Kidney (tissue), 14 donors: ENCODE results near the gene DHTKD1. TPM values are rescaled to one million over a fixed set of nuclear protein-coding genes. Genes with fewer than 3 reads are reported as not detected.
A peak's percentile ranks its signal among the peaks of the same experiment; 100 is the strongest.

Experiments used
- DNase-seq, 5 donors: peaks; one replicate each; pipeline ENCODE4 v3.0.0-alpha.2; 2013 to 2020
- FAIRE-seq: peaks from 2 replicates; lab custom pipeline; 2012; peaks lifted over from hg19 to GRCh38; lab: Jason Lieb, UNC
- H3K27ac ChIP-seq, 2 donors: one replicate each; pipeline ENCODE4 v1.7.0; 2013; ENCODE audit warnings: low read depth in 2 of 2, low read length in 2 of 2, inconsistent platforms in 1 of 2
- H3K27me3 ChIP-seq: one replicate; pipeline ENCODE4 v1.7.1; 2013; ENCODE audit warnings: low read length, inconsistent platforms; ENCODE audit not compliant: control insufficient read depth, insufficient read depth
- H3K36me3 ChIP-seq, 3 donors: one replicate each; pipeline versions ENCODE4 v1.7.0 to v1.7.1; 2013; ENCODE audit warnings: low read length in 3 of 3, control low read depth in 1 of 3, inconsistent platforms in 1 of 3; ENCODE audit not compliant: insufficient read depth in 3 of 3, control insufficient read depth in 2 of 3
- H3K4me1 ChIP-seq, 3 donors: one replicate each; pipeline versions ENCODE4 v1.7.0 to v1.7.1; 2013; ENCODE audit warnings: low read length in 3 of 3, inconsistent platforms in 1 of 3, low read depth in 1 of 3; ENCODE audit not compliant: control insufficient read depth in 2 of 3, insufficient read depth in 2 of 3
- H3K4me3 ChIP-seq, 3 donors: one replicate each; pipeline versions ENCODE4 v1.7.0 to v1.8.1; 2013; ENCODE audit warnings: low read length in 3 of 3, control low read depth in 1 of 3, inconsistent platforms in 1 of 3
- H3K9ac ChIP-seq, 3 donors: one replicate each; pipeline versions ENCODE4 v1.7.0 to v1.7.1; 2013; ENCODE audit warnings: low read length in 3 of 3, control low read depth in 1 of 3, inconsistent platforms in 1 of 3
- H3K9me3 ChIP-seq, 3 donors: one replicate each; pipeline versions ENCODE4 v1.7.0 to v1.7.1; 2013; ENCODE audit warnings: low read length in 3 of 3, control low read depth in 1 of 3, inconsistent platforms in 1 of 3; ENCODE audit not compliant: control insufficient read depth in 2 of 3, insufficient read depth in 1 of 3
- intact Hi-C: fragments of 100-400 bp; cut with DNase I; formaldehyde crosslinking; loops from one replicate; pipeline ENCODE4 v1.11.1; 2022
- polyA plus RNA-seq: library from polyadenylated mRNA; stranded (reverse); fragments of 350-450 nt; fragmentation: Illumina TruSeq; extraction: RNeasy Lipid Tissue Mini Kit (QIAGEN cat#74804); gene quantifications from one replicate; pipeline ENCODE4 v1.2.3, GENCODE V29; 2014; ENCODE audit warnings: low read depth, low replicate concordance; ENCODE audit not compliant: insufficient read depth
- total RNA-seq: library from RNA; stranded (reverse); fragmentation: NEBNext Ultra II Directional; extraction: Animal tissue kit (Norgen Biotek cat#: 25700); gene quantifications from one replicate; pipeline ENCODE4 v1.2.1, GENCODE V29; 2021
- TF ChIP-seq, protein P1 (sequence below): IDR thresholded peaks from 3 replicates; pipeline ENCODE4 v1.5.1; 2012; ENCODE audit warnings: mild to moderate bottlenecking, moderate library complexity, borderline replicate concordance; ENCODE audit not compliant: insufficient read depth; ENCODE audit errors: extremely low read depth
- donor health status: control.
- donor health status: control.
- donor health status: control.
- donor health status: control.
- donor health status: control.
- donor health status: DM: yes; HTN: yes; CAD: no.
- donor health status: Normal renal cell carcinoma (clear cell type).

The DHTKD1 gene
- total and polyA plus RNA-seq, 2 donors from 2014 or later: 21.5 to 28.0 TPM

DNA sequence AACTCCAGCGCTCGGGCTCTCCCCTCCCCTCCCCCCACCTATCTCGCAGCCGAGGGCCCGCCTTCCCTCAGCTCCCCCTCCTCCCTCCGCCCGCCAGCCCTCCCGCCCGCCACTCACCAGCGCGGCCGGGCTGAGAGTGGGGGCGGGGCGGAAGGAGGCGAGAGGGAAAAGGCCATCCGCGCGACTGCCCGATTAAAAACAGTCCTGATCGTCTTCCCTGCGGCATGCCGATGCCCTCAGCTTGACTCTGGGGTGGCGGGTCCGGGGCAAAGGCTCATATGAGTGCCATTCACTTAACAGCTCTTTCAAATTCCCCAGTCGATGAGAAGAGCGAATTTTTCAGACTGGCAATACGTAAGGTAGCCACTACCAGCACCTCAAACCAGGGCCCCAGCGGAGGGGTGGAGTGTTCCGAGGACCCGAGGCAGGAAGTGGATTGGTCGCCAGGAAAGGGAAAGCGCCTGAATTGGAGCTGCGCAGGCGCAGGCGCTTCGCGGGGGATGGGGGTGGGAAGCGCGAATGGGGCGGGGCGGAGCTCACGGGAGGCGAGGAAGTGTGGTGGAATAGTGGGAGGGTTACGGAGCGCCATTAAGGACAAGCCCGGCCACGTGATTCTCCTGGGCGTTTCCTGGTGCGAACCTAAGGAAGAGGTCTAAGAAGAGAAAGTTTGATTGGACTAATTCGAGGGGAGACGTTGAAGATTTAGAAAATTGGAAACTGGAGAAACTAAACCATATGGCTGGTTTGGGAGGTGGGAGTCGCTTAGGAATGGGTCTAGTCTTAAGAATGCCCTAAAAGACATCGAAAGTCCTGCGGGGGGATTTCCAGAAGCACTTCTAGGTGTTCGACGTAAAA lies 25.7 kb upstream of the DHTKD1 start, which contains the start of gene UPF2:
Gene UPF2 (minus strand): TSS at position 13 of the 855 bp plus-strand sequence. CDS start 7,386 bp downstream, outside the sequence.
- intact Hi-C loops: no loop called here
- Histone ChIP-seq H3K9me3 (no peaks in the 10 kb centered on the region), H3K9ac (peak within 1 kb of the TSS; percentile 81 to 91 (median 88)), H3K4me3 (peak within 1 kb of the TSS; percentile 88 to 93 (median 91)), H3K36me3 (no peaks in the 10 kb centered on the region), H3K27ac (peak within 1 kb of the TSS; percentile 100), H3K27me3 (no peaks in the 10 kb centered on the region), H3K4me1 (peaks cover 4 to 6% (median 4%) of the 10 kb centered on the region in 3 donors)
- DNase-seq (peak; percentile 99 to 100 (median 99)), FAIRE-seq (no peak)
- TF ChIP-seq, protein P1, sequence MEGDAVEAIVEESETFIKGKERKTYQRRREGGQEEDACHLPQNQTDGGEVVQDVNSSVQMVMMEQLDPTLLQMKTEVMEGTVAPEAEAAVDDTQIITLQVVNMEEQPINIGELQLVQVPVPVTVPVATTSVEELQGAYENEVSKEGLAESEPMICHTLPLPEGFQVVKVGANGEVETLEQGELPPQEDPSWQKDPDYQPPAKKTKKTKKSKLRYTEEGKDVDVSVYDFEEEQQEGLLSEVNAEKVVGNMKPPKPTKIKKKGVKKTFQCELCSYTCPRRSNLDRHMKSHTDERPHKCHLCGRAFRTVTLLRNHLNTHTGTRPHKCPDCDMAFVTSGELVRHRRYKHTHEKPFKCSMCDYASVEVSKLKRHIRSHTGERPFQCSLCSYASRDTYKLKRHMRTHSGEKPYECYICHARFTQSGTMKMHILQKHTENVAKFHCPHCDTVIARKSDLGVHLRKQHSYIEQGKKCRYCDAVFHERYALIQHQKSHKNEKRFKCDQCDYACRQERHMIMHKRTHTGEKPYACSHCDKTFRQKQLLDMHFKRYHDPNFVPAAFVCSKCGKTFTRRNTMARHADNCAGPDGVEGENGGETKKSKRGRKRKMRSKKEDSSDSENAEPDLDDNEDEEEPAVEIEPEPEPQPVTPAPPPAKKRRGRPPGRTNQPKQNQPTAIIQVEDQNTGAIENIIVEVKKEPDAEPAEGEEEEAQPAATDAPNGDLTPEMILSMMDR: no peak

DNA sequence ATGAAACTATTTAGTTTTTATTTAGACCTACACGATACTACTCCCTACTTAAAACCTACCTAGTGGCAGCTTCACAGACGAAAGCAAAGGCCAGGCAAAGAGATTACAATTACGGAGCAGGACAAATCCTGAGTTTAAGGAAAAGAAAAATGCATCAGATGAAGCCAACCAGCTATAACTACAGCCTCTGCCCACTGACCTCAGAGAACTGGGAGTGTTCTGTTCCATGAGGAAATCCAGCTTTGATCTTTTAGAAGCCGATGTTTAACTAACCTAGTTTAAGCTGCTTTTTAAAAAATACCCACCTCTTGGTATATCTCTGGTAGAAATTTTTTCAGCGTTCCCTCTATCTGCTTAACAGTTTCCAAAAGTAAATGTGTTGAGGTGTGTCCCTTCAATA lies 23.2 kb upstream of the DHTKD1 start:
- no peak overlapping the region for H3K27ac ChIP-seq
- H3K27me3 ChIP-seq: no peaks in the 10 kb centered on the region
- DNase-seq (no peak), FAIRE-seq (no peak)
- TF ChIP-seq, protein P1: no peak
- no peaks in the 10 kb centered on the region for H3K9me3 ChIP-seq
- H3K4me3 ChIP-seq: no peak overlapping the region
- intact Hi-C loops: no loop called here
- peaks cover 4 to 6% (median 4%) of the 10 kb centered on the region in 3 donors for H3K4me1 ChIP-seq
- no peak overlapping the region for H3K9ac ChIP-seq
- no peaks in the 10 kb centered on the region for H3K36me3 ChIP-seq

DNA sequence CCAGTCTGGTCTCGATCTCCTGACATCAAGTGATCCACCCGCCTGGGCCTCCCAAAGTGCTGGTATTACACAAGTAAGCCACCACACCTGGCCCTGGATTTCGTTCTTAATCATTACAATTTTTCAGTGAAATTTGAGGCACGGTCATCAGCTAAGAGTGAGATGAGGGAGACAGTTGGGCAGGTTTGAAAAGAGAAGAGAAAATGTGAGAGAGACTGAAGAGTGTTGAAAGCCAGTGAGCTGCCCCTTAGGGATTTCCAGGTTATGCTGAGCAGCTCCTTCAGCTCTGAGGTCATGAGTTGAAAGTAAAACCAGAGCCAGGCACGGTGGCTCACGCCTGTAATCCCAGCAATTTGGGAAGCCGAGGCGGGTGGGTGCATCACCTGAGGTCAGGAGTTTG lies 20.2 kb upstream of the DHTKD1 start:
- intact Hi-C loops: no loop called here
- Histone ChIP-seq H3K9me3 (no peaks in the 10 kb centered on the region), H3K9ac (no peak overlapping the region), H3K27ac (no peak overlapping the region), H3K36me3 (no peaks in the 10 kb centered on the region), H3K4me3 (no peak overlapping the region), H3K27me3 (no peaks in the 10 kb centered on the region), H3K4me1 (peaks cover 0 to 3% (median 2%) of the 10 kb centered on the region in 3 donors)
- FAIRE-seq (no peak), DNase-seq (no peak)
- TF ChIP-seq, protein P1: no peak
